Body of pancreas (tissue), 4 donors: ENCODE data around the gene SLC35C1.

Experiments
- POLR2A ChIP-seq, 3 donors: fragments of 450-650 bp; IDR thresholded peaks; one replicate each; pipeline ENCODE4 v1.6.1; 2016; ENCODE audit warnings: antibody characterized with exemption in 3 of 3, mild to moderate bottlenecking in 2 of 3
- TF ChIP-seq, protein P1 (sequence below), 7 experiments: fragments of 450-650 bp in 4 of 7; fragments of 200-600 bp in 3 of 7; sonication (generic) in 3 of 7; IDR thresholded peaks; one replicate each; pipeline ENCODE4 v1.5.1; 2016 to 2019; ENCODE audit warnings: antibody characterized with exemption in 7 of 7

DNA sequence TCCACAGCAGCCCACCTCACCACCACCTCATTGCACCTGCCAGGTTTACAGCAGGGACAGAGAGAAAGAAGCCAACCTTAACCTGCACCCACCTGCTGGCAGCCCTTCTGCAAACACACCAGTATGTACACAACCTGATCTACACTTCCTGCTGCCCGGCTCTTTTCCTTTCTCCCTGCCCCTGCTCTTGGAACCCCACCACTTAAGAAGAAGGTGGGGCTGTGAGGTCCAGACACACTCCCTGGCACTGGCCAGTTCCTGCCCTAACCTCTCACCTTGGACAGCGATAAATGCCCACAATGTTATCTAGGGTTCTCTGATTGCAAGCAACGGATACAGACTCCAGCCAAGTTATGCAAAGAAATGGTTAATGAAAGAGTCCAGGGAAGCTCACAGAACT lies 10.8 kb upstream of the SLC35C1 start:
- TF ChIP-seq, protein P1, sequence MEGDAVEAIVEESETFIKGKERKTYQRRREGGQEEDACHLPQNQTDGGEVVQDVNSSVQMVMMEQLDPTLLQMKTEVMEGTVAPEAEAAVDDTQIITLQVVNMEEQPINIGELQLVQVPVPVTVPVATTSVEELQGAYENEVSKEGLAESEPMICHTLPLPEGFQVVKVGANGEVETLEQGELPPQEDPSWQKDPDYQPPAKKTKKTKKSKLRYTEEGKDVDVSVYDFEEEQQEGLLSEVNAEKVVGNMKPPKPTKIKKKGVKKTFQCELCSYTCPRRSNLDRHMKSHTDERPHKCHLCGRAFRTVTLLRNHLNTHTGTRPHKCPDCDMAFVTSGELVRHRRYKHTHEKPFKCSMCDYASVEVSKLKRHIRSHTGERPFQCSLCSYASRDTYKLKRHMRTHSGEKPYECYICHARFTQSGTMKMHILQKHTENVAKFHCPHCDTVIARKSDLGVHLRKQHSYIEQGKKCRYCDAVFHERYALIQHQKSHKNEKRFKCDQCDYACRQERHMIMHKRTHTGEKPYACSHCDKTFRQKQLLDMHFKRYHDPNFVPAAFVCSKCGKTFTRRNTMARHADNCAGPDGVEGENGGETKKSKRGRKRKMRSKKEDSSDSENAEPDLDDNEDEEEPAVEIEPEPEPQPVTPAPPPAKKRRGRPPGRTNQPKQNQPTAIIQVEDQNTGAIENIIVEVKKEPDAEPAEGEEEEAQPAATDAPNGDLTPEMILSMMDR (IDR thresholded peaks at IDR 0.05): no peak
- TF ChIP-seq POLR2A (IDR thresholded peaks at IDR 0.05): no peak
